ENCODE measurements around the gene RGS11. TPM values are rescaled to one million over a fixed set of nuclear protein-coding genes. Genes with fewer than 3 reads are reported as not detected.

Gene RGS11
- total and polyA plus RNA-seq, 4 donors, result 1.8 to 5.6 (median 3.2) TPM

GRCh38 chr16:309476-309875 lies 33.7 kb upstream of the RGS11 start:
- 72 to 86% methylated on average over 7 of the region's 7 CpGs for WGBS, 2 donors
- H3K27ac ChIP-seq (ENCODE audit: low read depth in 1 of 2, low read length in 1 of 2), result no peak overlapping the region
- no peaks in the 10 kb centered on the region for H3K4me1 ChIP-seq (ENCODE audit: control insufficient read depth in 5 of 5, insufficient read depth in 5 of 5, low read length in 5 of 5)
- no peak for ATAC-seq (ENCODE audit: insufficient read depth, low FRiP score)
- peaks cover 0 to 1% (median 0%) of the 10 kb centered on the region in 4 donors for H3K9me3 ChIP-seq (ENCODE audit: control insufficient read depth in 4 of 4, insufficient read depth in 3 of 4, low read length in 3 of 4)
- no peak overlapping the region for H3K4me3 ChIP-seq
- no peaks in the 10 kb centered on the region for H3K27me3 ChIP-seq (ENCODE audit: control insufficient read depth in 3 of 3, insufficient read depth in 3 of 3, low read length in 2 of 3)
- peaks cover 0 to 39% (median 16%) of the 10 kb centered on the region in 4 donors for H3K36me3 ChIP-seq (ENCODE audit: control insufficient read depth in 4 of 4, insufficient read depth in 4 of 4, low read length in 4 of 4)
- no peak overlapping the region for H3K9ac ChIP-seq (ENCODE audit: insufficient read depth in 1 of 2, low read length in 2 of 2)
- TF ChIP-seq CTCF (IDR thresholded peaks at IDR 0.05; ENCODE audit: control extremely low read depth, extremely low read depth), result no peak
- no peak for DNase-seq

GRCh38 chr16:307691-308312 lies 32.1 kb upstream of the RGS11 start:
- WGBS, 2 donors, result 81 to 87% methylated on average over 21 of the region's 21 CpGs
- H3K27me3 ChIP-seq (ENCODE audit: control insufficient read depth in 3 of 3, insufficient read depth in 3 of 3, low read length in 2 of 3), result no peaks in the 10 kb centered on the region
- H3K4me3 ChIP-seq, result no peak overlapping the region
- H3K9ac ChIP-seq (ENCODE audit: insufficient read depth in 1 of 2, low read length in 2 of 2), result no peak overlapping the region
- TF ChIP-seq CTCF (IDR thresholded peaks at IDR 0.05; ENCODE audit: control extremely low read depth, extremely low read depth), result no peak
- ATAC-seq (ENCODE audit: insufficient read depth, low FRiP score), result no peak
- peaks cover 0 to 1% (median 0%) of the 10 kb centered on the region in 4 donors for H3K9me3 ChIP-seq (ENCODE audit: control insufficient read depth in 4 of 4, insufficient read depth in 3 of 4, low read length in 3 of 4)
- H3K36me3 ChIP-seq (ENCODE audit: control insufficient read depth in 4 of 4, insufficient read depth in 4 of 4, low read length in 4 of 4), result peaks cover 0 to 37% (median 7%) of the 10 kb centered on the region in 4 donors
- no peaks in the 10 kb centered on the region for H3K4me1 ChIP-seq (ENCODE audit: control insufficient read depth in 5 of 5, insufficient read depth in 5 of 5, low read length in 5 of 5)
- no peak overlapping the region for H3K27ac ChIP-seq (ENCODE audit: low read depth in 1 of 2, low read length in 1 of 2)
- DNase-seq, result no peak

GRCh38 chr16:306911-307370 lies 31.2 kb upstream of the RGS11 start:
- no peak overlapping the region for H3K27ac ChIP-seq (ENCODE audit: low read depth in 1 of 2, low read length in 1 of 2)
- TF ChIP-seq CTCF (IDR thresholded peaks at IDR 0.05; ENCODE audit: control extremely low read depth, extremely low read depth), result no peak
- peaks cover 0 to 44% (median 6%) of the 10 kb centered on the region in 4 donors for H3K36me3 ChIP-seq (ENCODE audit: control insufficient read depth in 4 of 4, insufficient read depth in 4 of 4, low read length in 4 of 4)
- no peaks in the 10 kb centered on the region for H3K4me1 ChIP-seq (ENCODE audit: control insufficient read depth in 5 of 5, insufficient read depth in 5 of 5, low read length in 5 of 5)
- no peak overlapping the region for H3K4me3 ChIP-seq
- H3K9ac ChIP-seq (ENCODE audit: insufficient read depth in 1 of 2, low read length in 2 of 2), result no peak overlapping the region
- 93 to 94% methylated on average over 17 of the region's 17 CpGs for WGBS, 2 donors
- DNase-seq, result no peak
- no peaks in the 10 kb centered on the region for H3K27me3 ChIP-seq (ENCODE audit: control insufficient read depth in 3 of 3, insufficient read depth in 3 of 3, low read length in 2 of 3)
- no peak for ATAC-seq (ENCODE audit: insufficient read depth, low FRiP score)
- H3K9me3 ChIP-seq (ENCODE audit: control insufficient read depth in 4 of 4, insufficient read depth in 3 of 4, low read length in 3 of 4), result peaks cover 0 to 1% (median 0%) of the 10 kb centered on the region in 4 donors

All from lung (tissue), 12 donors.